H1 (cell line): ENCODE measurements around the gene CLIP4. TPM values are rescaled to one million over a fixed set of nuclear protein-coding genes. Genes with fewer than 3 reads are reported as not detected.

Experiments used
- polyA plus RNA-seq, 7 experiments: library from polyadenylated mRNA; depleted of rRNA in 3 of 7; stranded (reverse) in 5 of 7; unstranded in 2 of 7; fragments of >200 nt in 5 of 7; fragments of 200-250 nt in 2 of 7; gene quantifications; 1 replicate in 5 of 7; 2 replicates in 1 of 7; 4 replicates in 1 of 7; pipeline versions ENCODE4 v1.2.1 to v1.2.3, GENCODE V29; 2011 to 2013; ENCODE audit warnings: missing spikeins in 2 of 7, mixed read lengths in 2 of 7
- total RNA-seq: library from RNA; stranded (reverse); fragmentation: NEBNext Ultra II Directional; extraction: Animal tissue kit (Norgen Biotek cat#: 25700); gene quantifications from 2 replicates; pipeline ENCODE4 v1.2.1, GENCODE V29; 2021
- TF ChIP-seq, protein P1 (sequence below): fragments of 300-600 bp; sonication (generic); IDR thresholded peaks from 2 replicates; pipeline ENCODE4 v1.7.1; 2012; ENCODE audit warnings: low read length, moderate library complexity, mild to moderate bottlenecking, inconsistent platforms; ENCODE audit not compliant: insufficient replicate concordance
- TF ChIP-seq, protein P2 (sequence below): IDR thresholded peaks from 2 replicates; pipeline ENCODE4 v1.6.1; 2012; ENCODE audit warnings: inconsistent platforms

The CLIP4 gene
- total and polyA plus RNA-seq, 2 of the 8 experiments (the other 6 are each of a cell fraction or from before 2014, with no cell fraction given): 0.08 to 0.09 TPM

DNA sequence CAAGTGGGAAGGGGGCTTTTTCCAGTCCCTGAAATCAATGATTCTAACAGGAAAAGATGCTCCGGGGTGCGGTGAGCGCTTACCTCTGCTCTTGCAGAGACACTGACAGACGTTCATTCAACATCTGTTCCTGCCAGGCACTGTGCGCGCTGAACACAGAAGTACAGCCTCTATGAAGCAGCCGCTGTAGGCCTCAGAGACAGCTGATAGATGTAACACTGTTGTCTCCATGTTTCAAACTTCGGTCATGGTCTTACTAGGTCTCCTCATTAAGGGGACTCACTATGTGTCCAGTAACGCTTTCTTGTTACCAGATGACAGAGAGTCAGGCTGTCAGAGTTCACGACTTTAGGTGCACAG is 649 bp upstream of the CLIP4 start (continued):
- TF ChIP-seq, protein P1, sequence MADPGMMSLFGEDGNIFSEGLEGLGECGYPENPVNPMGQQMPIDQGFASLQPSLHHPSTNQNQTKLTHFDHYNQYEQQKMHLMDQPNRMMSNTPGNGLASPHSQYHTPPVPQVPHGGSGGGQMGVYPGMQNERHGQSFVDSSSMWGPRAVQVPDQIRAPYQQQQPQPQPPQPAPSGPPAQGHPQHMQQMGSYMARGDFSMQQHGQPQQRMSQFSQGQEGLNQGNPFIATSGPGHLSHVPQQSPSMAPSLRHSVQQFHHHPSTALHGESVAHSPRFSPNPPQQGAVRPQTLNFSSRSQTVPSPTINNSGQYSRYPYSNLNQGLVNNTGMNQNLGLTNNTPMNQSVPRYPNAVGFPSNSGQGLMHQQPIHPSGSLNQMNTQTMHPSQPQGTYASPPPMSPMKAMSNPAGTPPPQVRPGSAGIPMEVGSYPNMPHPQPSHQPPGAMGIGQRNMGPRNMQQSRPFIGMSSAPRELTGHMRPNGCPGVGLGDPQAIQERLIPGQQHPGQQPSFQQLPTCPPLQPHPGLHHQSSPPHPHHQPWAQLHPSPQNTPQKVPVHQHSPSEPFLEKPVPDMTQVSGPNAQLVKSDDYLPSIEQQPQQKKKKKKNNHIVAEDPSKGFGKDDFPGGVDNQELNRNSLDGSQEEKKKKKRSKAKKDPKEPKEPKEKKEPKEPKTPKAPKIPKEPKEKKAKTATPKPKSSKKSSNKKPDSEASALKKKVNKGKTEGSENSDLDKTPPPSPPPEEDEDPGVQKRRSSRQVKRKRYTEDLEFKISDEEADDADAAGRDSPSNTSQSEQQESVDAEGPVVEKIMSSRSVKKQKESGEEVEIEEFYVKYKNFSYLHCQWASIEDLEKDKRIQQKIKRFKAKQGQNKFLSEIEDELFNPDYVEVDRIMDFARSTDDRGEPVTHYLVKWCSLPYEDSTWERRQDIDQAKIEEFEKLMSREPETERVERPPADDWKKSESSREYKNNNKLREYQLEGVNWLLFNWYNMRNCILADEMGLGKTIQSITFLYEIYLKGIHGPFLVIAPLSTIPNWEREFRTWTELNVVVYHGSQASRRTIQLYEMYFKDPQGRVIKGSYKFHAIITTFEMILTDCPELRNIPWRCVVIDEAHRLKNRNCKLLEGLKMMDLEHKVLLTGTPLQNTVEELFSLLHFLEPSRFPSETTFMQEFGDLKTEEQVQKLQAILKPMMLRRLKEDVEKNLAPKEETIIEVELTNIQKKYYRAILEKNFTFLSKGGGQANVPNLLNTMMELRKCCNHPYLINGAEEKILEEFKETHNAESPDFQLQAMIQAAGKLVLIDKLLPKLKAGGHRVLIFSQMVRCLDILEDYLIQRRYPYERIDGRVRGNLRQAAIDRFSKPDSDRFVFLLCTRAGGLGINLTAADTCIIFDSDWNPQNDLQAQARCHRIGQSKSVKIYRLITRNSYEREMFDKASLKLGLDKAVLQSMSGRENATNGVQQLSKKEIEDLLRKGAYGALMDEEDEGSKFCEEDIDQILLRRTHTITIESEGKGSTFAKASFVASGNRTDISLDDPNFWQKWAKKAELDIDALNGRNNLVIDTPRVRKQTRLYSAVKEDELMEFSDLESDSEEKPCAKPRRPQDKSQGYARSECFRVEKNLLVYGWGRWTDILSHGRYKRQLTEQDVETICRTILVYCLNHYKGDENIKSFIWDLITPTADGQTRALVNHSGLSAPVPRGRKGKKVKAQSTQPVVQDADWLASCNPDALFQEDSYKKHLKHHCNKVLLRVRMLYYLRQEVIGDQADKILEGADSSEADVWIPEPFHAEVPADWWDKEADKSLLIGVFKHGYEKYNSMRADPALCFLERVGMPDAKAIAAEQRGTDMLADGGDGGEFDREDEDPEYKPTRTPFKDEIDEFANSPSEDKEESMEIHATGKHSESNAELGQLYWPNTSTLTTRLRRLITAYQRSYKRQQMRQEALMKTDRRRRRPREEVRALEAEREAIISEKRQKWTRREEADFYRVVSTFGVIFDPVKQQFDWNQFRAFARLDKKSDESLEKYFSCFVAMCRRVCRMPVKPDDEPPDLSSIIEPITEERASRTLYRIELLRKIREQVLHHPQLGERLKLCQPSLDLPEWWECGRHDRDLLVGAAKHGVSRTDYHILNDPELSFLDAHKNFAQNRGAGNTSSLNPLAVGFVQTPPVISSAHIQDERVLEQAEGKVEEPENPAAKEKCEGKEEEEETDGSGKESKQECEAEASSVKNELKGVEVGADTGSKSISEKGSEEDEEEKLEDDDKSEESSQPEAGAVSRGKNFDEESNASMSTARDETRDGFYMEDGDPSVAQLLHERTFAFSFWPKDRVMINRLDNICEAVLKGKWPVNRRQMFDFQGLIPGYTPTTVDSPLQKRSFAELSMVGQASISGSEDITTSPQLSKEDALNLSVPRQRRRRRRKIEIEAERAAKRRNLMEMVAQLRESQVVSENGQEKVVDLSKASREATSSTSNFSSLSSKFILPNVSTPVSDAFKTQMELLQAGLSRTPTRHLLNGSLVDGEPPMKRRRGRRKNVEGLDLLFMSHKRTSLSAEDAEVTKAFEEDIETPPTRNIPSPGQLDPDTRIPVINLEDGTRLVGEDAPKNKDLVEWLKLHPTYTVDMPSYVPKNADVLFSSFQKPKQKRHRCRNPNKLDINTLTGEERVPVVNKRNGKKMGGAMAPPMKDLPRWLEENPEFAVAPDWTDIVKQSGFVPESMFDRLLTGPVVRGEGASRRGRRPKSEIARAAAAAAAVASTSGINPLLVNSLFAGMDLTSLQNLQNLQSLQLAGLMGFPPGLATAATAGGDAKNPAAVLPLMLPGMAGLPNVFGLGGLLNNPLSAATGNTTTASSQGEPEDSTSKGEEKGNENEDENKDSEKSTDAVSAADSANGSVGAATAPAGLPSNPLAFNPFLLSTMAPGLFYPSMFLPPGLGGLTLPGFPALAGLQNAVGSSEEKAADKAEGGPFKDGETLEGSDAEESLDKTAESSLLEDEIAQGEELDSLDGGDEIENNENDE: no peak
- TF ChIP-seq, protein P2, sequence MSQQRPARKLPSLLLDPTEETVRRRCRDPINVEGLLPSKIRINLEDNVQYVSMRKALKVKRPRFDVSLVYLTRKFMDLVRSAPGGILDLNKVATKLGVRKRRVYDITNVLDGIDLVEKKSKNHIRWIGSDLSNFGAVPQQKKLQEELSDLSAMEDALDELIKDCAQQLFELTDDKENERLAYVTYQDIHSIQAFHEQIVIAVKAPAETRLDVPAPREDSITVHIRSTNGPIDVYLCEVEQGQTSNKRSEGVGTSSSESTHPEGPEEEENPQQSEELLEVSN: no peak
